ENCODE results near the gene ZDHHC14. TPM values are rescaled to one million over a fixed set of nuclear protein-coding genes. Genes with fewer than 3 reads are reported as not detected.

The ZDHHC14 gene
- total RNA-seq, 1 experiment from 2014 or later = 1.7 TPM

- Mint-ChIP-seq H3K36me3 (ENCODE audit: insufficient read depth in 1 of 3, low read depth in 3 of 3) (peaks cover 0 to under 1% (median 0%) of the 10 kb centered on the region in 3 experiments; a peak in 1 of 7 replicates), H3K27me3 (ENCODE audit: low read depth) (peaks cover 4% of the 10 kb centered on the region), H3K9me3 (no peaks in the 10 kb centered on the region), H3K4me3 (no peak overlapping the region; a peak in 1 of 5 replicates), H3K27ac (peak overlapping the region in 2 of 3 experiments; percentile 24 to 90; a peak in 4 of 7 replicates), H3K4me1 (peaks cover 47 to 50% of the 10 kb centered on the region in 2 experiments)
- no peak overlapping the region for H2AFZ ChIP-seq (ENCODE audit: low read length)
- TF ChIP-seq CTCF (conservative IDR thresholded peaks at IDR 0.05) = no peak
- H4K91ac ChIP-seq (ENCODE audit: insufficient read length, low read depth, low read length) = no peak overlapping the region
- no peaks in the 10 kb centered on the region for H3K79me2 ChIP-seq (ENCODE audit: insufficient read depth, low read length)
- H3K56ac ChIP-seq (ENCODE audit: insufficient read length, low read depth, low read length) = no peak overlapping the region
- no CpG with 5 or more reads among the region's 21 CpGs for WGBS (ENCODE audit: extremely low coverage, insufficient read length, low lambda C conversion rate)
- no peak overlapping the region for H3K23ac ChIP-seq (ENCODE audit: insufficient read length, low read depth, low read length)
- no peak overlapping the region for H2BK20ac ChIP-seq (ENCODE audit: low read depth, low read length, poor library complexity, severe bottlenecking)
- H3K4me2 ChIP-seq (ENCODE audit: insufficient read depth, insufficient read length, low read length) = no peak overlapping the region
- no peak overlapping the region for H3K18ac ChIP-seq (ENCODE audit: insufficient read length, low read depth, low read length)
- H4K20me1 ChIP-seq (ENCODE audit: control insufficient read depth, insufficient read depth, insufficient read length) = no peaks in the 10 kb centered on the region
- no peak overlapping the region for H4K8ac ChIP-seq (replicated peaks; ENCODE audit: insufficient read length, low read depth, low read length)
- no peak overlapping the region for H4K5ac ChIP-seq (ENCODE audit: insufficient read length, low read depth, low read length)
- no peak overlapping the region for H2BK12ac ChIP-seq (ENCODE audit: insufficient read length, low read depth, low read length)
- no peak overlapping the region for H3T11ph ChIP-seq (ENCODE audit: low read length)
- H2AK5ac ChIP-seq (ENCODE audit: insufficient read length, low read length) = no peak overlapping the region
- H3K4me1 ChIP-seq (ENCODE audit: insufficient read depth, low read length) = peaks cover 11% of the 10 kb centered on the region
- no peak overlapping the region for H3K27ac ChIP-seq (ENCODE audit: insufficient read length, low read depth, low read length)
- no peaks in the 10 kb centered on the region for H3K27me3 ChIP-seq (ENCODE audit: insufficient read depth, low read length)
- no peaks in the 10 kb centered on the region for H3K79me1 ChIP-seq (ENCODE audit: insufficient read depth, low read depth, low read length, poor library complexity, severe bottlenecking)
- no peaks in the 10 kb centered on the region for H3K9me3 ChIP-seq (ENCODE audit: control insufficient read depth, low read depth, low read length)
- no peak for DNase-seq
- no peak overlapping the region for H3K9ac ChIP-seq (ENCODE audit: extremely low read depth, insufficient read length, low read length)
- H3K23me2 ChIP-seq (ENCODE audit: insufficient read length, low read depth, low read length, poor library complexity, severe bottlenecking) = peaks cover 4% of the 10 kb centered on the region
- no peak overlapping the region for H3K14ac ChIP-seq (ENCODE audit: insufficient read depth, low read length)
- no peak overlapping the region for H3K4ac ChIP-seq (ENCODE audit: low read depth, low read length)
- no peak overlapping the region for H2BK15ac ChIP-seq (ENCODE audit: low read depth, low read length)
- no peak overlapping the region for H2BK120ac ChIP-seq (ENCODE audit: low read depth, low read length, poor library complexity, severe bottlenecking)
- no peak overlapping the region for H2BK5ac ChIP-seq (ENCODE audit: insufficient read length, low read length)
Observed at GRCh38 chr6:157556671-157557430, 175.9 kb downstream of the ZDHHC14 start.

Data from H9 (cell line).